Stimulated activated CD8-positive, alpha-beta memory T cell treated with anti-CD3 and anti-CD28 coated beads, Interleukin-12 subunit alpha, Interleukin-12 subunit beta, amount 100 ng/mL, for 1 hour (primary cell): ENCODE measurements around the gene TBC1D8B.

ENCODE experiments used
- DNase-seq: peaks from one replicate; pipeline ENCODE4 v3.0.0-alpha.2; 2020; ENCODE audit warnings: low read depth

The TBC1D8B gene

GRCh38 chrX:106898462-106898861 is 96.0 kb downstream of the TBC1D8B start:
- DNase-seq: no peak

GRCh38 chrX:106899276-106899675 is 96.8 kb downstream of the TBC1D8B start:
- no peak for DNase-seq

DNA sequence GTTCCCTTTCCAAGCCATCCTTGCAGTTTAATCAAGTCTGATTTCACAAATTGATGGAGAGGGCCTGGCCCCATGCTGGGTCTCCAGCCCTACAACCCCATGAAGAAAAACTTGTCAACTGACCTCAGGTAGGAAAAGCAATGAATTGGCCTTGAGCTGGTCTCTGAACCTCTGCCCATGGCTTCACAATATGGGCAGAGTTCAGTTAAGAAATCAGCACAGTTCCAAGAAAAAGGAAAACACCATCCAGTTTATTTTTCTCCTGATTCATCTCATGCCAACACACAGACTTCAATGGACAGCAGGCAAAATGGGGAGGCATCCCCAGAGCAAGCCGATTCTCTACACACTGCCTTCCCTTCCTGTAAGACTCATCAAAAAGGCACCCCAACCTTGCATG is 97.4 kb downstream of the TBC1D8B start:
- DNase-seq: no peak

- no peak for DNase-seq
These were observed 98.9 kb downstream of the TBC1D8B start for GRCh38 chrX:106901341-106901740.

GRCh38 chrX:106901781-106902219 is 99.3 kb downstream of the TBC1D8B start:
- DNase-seq: no peak

- DNase-seq: no peak
These were observed 100.2 kb downstream of the TBC1D8B start for GRCh38 chrX:106902684-106903083.

DNA sequence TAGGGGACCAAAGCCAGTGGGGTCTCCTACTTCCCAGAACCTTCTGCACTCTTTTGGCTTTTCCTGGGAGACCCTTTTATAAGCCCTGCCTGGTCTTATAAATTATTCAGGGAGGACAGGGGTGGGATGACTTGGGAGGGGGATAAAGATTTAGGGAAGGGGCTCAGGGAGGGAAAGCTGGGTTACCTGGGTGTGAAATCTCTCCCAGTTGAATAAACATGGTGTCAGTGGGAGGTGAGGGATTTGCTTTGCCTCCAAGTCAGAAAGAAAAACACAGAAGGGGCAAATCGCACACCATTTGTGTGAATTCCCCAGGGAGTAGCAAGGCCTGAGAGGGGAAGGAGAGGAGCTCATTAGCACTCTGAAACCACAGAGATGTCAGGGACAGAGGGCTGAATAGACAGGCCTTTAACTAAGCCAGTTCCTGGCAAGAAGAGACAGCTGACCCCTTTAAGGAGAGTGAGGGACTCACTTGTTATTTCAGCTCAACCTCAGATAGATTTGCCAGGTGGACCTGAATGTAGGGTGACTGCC is 100.9 kb downstream of the TBC1D8B start, which contains the start of gene RIPPLY1:
Gene RIPPLY1 (minus strand): TSS at position 51 of the 534 bp plus-strand sequence. CDS start 54 bp downstream, outside the sequence.
- DNase-seq: no peak

DNA sequence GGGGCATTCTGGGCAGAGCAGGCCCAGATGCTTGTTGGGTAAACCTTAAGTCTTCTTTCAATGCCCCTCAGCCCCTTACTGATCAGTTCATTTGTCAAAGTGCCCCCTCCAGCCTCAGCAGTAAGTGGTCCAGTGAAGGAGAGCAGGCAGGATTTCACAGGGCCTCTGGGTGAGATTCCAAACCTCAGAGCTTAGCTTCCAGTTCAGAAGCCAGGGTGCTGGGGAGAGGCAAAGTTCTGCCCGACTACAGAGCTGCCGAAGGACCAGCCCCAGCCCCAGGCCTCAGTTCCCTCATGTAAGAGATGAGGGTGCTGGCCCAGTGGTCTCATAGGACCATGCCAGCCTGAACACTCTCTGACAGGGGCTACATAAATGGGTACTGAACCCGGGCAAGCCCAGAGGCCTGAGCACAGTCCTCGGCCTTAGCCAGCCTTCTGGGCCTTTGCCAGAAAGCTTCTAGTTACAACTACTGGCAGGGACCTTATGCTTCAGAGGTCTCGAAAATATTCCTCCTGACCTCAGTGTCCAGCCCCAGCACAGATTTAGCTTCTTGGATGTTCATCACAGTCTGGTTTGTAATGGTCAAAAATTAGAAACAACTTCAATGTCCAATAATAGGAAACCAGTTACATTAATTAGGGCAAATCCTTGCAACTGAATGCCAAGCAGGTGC is 101.5 kb downstream of the TBC1D8B start:
- DNase-seq: no peak

DNA sequence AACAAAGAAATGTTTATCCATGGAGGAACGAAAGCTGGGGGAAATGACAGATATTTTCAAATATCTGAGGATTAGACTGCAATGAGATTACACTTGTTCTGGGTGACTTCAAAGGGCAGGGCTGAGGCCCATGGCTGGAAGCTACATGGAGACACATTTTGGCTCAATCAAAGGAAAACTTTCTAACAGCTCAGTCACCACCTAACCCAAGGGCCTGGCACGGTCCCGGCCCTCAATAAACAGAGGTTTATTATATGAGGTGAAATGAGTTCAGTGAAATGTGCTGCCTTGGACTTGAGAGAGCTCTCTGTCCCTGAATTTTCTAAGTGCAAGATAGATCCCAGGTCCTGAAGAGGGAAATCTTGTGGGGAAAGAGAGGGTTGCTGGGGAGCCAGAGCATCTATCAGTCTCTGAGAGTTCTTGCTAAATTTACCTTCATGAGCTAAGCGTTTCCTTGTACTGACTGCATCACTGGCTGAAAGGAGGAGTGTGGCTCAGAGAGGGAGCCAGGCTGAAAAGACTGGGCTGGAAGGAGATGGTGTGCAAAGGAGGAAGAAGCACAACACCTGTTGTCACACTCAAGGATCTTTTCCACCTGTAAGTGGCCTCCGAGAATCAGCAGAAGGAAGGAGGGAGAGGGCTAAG is 102.7 kb downstream of the TBC1D8B start:
- no peak for DNase-seq

GRCh38 chrX:106906361-106906760 is 103.9 kb downstream of the TBC1D8B start:
- DNase-seq: no peak

GRCh38 chrX:106912864-106913263 is 110.4 kb downstream of the TBC1D8B start:
- DNase-seq: no peak

GRCh38 chrX:106917830-106918500 is 115.5 kb downstream of the TBC1D8B start:
- no peak for DNase-seq

- no peak for DNase-seq
These were observed 117.5 kb downstream of the TBC1D8B start, which contains the start of gene CLDN2 for GRCh38 chrX:106919932-106920452. CLDN2 (plus strand) TSS chrX:106920402; CDS start chrX:106928229, 7,827 bp downstream.

- DNase-seq: no peak
These were observed 119.2 kb downstream of the TBC1D8B start for GRCh38 chrX:106921637-106922036.
